K562 treated with DMSO at 1 percent for 24 hours (cell line): ENCODE measurements around the gene CCDC186. TPM values are rescaled to one million over a fixed set of nuclear protein-coding genes. Genes with fewer than 3 reads are reported as not detected.

Experiments
- total RNA-seq: library from RNA; unstranded; fragments of 300-600 nt; gene quantifications from 2 replicates; pipeline ENCODE4 v1.2.3, GENCODE V29; 2022; ENCODE audit warnings: low read depth; ENCODE audit not compliant: insufficient read depth

CCDC186 gene
- 2.5 and 3.1 TPM in 2 replicates for total RNA-seq

GRCh38 chr10:114173921-114174694, at the start of gene CCDC186:
Gene CCDC186, minus strand, starts transcription at chr10:114174203. Its CDS starts 10,935 bp downstream, at chr10:114163268.

GRCh38 chr10:114179148-114179547, 5.1 kb upstream of the CCDC186 start, which contains the start of gene TDRD1:
Gene TDRD1, plus strand, starts transcription at chr10:114179353. Its CDS starts 8,479 bp downstream, at chr10:114187832.

Other genes starting within 250 kb of the CCDC186 start
- gene ADRB1, start 130.3 kb downstream of the CCDC186 start, total RNA-seq: 0.12 TPM in 1 of 2 replicates, not detected in the other
- gene TDRD1, start 5.2 kb upstream of the CCDC186 start, total RNA-seq: not detected in 2 replicates
- gene VWA2, start 65.1 kb upstream of the CCDC186 start, total RNA-seq: not detected in 2 replicates
- gene AFAP1L2, start 230.3 kb upstream of the CCDC186 start, total RNA-seq: not detected in 2 replicates